Sciatic nerve (tissue), 2 donors: ENCODE results near the gene PRR14L. TPM values are rescaled to one million over a fixed set of nuclear protein-coding genes. Genes with fewer than 3 reads are reported as not detected.
"Not testable (repeated sequence)": the region's sequence is repeated elsewhere in the genome, so short reads cannot be mapped to it uniquely, and the experiment has no call there.

Source experiments
- ATAC-seq: fragments of 200-7000 bp; cut with Tn5 transposase; one replicate; pipeline ENCODE4 v1.9.1; 2020; ENCODE audit warnings: mild to moderate bottlenecking, moderate library complexity
- DNase-seq: peaks from one replicate; pipeline ENCODE4 v3.0.0-alpha.2; 2020; ENCODE audit warnings: low spot score
- intact Hi-C: fragments of 100-400 bp; cut with DNase I; formaldehyde crosslinking; loops from one replicate; pipeline ENCODE4 v1.14.2; 2022
- total RNA-seq: library from RNA; stranded (reverse); fragmentation: NEBNext Ultra II Directional; extraction: Animal tissue kit (Norgen Biotek cat#: 25700); gene quantifications from one replicate; pipeline ENCODE4 v1.2.1, GENCODE V29; 2021
- donor health status: DM: no; HTN: no; CAD: no.
- donor health status: DM: no; HTN: no; CAD: no.

Gene PRR14L
- 53.1 TPM for total RNA-seq

DNA sequence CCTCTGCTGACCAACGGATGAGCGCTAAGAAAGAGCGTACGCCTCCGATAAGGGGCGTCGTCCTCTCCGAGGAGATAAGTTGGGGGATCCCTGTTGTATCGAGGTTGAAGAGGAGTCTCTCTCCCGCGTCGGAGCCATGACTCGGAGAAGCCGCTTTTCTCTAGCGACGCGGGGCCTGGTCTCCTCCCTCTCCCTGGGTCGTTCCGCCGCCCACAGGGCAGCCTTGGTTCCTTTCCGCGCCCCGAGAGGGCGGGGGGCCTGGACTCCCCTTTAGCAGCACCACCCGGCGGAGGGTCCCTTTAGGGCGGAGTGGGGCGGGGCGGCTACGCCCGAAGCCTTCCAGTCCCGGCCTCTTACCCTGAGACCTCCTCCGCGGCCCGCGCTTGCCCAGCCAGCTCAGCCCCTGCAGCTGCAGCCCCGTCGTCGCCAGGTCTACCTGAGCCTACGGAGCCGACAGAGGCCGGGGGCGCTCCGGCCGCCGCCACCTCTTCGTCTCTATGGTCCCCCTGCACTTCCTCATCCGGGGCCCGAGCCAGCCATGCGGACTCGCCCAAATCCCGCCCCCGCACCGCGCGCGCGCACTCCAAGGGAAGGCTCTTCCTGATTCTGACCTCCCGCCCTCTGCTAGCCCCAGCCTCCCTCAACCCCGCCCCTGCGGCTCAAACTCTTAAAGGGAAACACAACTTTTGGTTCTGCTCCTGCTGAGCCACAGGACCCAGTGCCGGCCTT lies at the start of gene PRR14L:
Gene PRR14L, minus strand, starts transcription at position 497 of the 729 bp plus-strand sequence. CDS start 11,272 bp downstream, outside the sequence.
- ATAC-seq (peak; percentile 96), DNase-seq (peak; percentile 99)
- intact Hi-C loops, result no loop called here

DNA sequence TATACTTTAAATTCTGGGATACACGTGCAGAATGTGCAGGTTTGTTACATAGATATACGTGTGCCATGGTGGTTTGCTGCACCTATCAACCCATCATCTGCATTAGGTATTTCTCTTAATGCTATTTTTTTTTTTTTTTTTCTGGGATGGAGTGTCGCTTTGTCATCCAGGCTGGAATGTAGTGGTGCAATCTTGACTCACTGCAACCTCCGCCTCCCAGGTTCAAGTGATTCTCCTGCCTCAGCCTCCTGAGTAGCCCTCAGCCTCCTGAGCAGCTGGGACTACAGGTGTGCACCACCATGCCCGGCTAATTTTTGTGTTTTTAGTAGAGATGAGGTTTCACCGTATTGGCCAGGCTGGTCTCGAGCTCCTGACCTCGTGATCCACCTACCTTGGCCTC lies 49.4 kb upstream of the PRR14L start:
- intact Hi-C loops, DNase-seq, ATAC-seq: not testable (repeated sequence)

DNA sequence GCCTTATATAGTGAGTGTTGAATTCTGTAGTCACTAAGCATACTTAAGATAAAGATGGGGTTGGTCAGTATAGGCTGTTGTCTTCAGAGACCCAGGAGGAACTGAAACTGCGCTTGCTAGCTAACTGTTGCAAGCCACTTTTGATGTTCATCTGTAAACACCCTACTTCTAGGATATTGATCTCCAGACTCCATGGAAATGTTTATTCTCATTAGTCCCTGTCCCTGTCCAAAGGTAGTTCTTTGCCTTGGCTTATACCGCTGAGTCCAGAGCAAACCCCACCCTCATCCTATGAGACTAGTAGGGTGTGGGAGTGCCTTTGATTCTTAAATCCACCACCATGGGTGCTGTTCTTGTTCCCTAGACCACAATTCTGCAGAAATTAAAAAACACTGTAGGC lies 40.3 kb upstream of the PRR14L start:
- no peak for ATAC-seq
- intact Hi-C loops, result no loop called here
- DNase-seq, result no peak

DNA sequence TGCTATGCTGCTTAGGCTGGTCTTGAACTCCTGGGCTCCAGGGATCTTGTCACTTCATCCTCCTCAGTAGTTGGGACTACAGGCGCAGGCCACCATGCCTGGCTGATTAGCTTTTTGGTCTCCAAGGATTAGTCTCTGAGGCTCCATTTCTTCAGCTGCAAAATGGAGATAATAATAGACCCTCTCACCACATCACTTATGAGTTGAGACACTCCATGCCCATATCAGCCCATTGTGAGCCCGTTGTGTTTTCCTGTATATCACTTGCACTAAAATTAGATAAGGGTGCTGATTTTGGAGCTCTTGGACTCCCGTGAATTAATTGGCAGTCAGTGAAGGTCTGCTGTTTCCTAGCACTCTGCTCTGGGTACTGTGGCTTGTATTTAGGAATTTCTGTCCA lies 39.9 kb upstream of the PRR14L start:
- DNase-seq (no peak), ATAC-seq (no peak)
- intact Hi-C loops, result no loop called here

DNA sequence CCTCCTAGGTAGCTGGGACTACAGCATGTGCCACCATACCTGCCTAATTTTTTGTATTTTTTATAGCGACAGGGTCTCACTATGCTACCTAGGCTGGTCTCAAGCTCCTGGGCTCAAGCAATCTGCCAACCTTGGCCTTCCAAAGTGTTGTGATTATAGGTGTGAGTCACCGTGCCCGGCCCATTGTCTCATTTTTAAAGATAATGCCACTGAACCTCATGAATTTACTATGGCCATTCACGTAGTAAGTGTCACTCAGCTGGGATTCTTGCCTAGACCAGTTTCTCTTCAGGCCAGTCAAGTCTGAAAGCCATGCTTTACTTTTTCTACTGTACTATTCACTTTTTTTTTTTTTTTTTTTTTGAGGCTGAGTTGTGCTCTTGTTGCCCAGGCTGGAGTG lies 26.3 kb upstream of the PRR14L start:
- intact Hi-C loops, result no loop called here
- no peak for DNase-seq

DNA sequence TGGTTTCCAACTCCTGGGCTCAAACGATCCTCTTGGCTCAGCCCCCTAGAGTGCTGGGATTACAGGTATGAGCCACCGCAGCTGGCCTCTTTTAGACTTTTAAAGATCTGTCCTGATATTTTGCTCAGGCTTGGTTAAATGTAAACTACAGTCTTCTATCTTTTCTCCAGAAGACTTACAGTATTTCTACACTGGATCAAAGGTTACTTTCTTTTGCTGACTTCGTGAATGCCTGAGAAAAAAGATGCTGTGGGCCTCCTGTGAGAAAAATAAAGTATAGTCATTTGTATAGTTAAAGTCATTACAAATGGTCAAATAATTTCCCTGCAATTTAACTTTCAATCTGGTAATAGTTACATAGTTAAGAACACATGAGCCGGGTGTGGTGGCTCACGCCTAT lies 23.5 kb upstream of the PRR14L start:
- intact Hi-C loops, result no loop called here
- ATAC-seq, result no peak
- no peak for DNase-seq

More for the DNA sequence above, 26.3 kb upstream of the PRR14L start:
- no peak for ATAC-seq

DNA sequence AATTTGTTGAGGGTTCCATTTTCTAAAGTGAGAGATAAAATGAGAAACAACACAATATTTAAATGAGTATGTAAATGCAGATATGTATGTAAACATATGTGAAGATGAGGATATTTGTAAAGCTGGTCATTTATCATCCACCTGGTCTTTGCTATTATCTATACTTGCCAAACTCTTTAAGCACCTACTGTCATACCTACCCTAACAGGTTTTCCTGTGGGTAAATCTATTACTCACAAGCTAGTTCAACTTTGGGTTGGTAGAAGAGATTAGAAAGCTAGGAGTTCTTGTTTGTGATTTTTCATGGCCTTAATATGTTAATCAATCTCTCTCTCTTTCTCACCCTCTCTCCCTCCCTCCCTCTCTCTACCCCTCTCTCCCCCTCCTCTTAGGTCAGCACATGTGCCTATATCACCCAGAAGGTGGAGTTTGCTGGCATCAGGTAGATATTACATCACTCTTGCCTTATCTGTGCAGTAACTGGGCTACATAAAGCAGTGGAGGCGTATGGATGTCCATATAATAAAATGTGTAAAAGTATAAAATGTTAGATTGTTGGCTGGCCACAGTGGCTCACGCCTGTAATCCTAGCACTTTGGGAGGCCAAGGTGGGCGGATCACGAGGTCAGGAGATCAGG lies 18.6 kb upstream of the PRR14L start:
- intact Hi-C loops, result no loop called here
- ATAC-seq (no peak), DNase-seq (no peak)

DNA sequence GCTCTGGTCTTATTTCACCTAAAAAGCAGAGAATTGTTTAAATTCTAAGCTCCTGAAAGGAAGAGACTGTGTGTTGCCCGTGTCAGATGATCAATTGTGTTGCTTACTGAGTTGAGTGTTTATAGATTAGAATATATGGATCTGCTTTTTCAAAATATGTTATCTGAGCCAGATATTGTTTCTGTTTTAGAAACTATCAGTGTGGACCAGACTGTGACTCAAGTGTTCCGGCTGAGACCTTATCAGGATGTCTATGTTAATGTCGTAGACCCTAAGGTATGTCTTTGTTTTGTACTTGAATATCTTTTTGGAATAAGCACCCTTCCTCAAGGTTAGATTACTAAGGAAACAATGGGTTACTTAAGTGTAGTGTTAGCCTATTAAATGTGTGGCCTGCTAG lies 14.9 kb upstream of the PRR14L start:
- DNase-seq (no peak), ATAC-seq (no peak)
- intact Hi-C loops, result no loop called here

DNA sequence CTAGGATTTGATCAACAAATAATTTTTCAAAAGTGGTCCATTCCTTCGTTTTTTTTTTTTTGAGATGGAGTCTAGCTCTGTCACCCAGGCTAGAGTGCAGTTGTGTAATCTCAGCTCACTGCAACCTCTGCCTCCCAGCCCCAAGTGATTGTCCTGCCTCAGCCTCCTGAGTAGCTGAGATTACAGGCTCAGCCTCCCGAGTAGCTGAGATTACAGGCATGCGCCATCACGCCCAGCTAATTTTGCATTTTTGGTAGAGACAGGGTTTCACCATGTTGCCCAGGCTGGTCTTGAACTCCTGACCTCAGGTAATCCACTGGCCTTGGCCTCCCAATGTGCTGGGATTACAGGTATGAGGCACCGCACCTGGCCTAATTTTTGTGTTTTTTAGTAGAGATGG lies 8.9 kb upstream of the PRR14L start:
- intact Hi-C loops, ATAC-seq, DNase-seq: not testable (repeated sequence)

DNA sequence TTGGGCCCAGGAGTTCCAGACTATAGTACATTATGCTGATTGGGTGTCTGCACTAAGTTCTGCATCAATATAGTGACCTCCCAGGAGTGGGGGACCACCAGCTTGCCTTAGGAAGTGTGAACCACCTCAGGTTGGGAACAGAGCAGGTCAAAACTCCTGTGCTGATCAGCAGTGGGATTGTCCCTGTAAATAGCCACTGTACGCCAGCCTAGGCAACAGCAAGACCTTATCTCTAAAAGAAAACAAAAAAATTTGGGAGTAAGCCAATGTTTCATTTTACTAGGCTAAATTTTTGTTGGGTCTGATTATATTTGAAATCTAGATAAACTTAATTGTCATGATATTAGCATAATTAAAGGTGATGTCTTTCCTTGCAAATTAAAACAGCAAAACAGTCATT lies 7.3 kb upstream of the PRR14L start:
- intact Hi-C loops, result no loop called here
- ATAC-seq (no peak), DNase-seq (no peak)

DNA sequence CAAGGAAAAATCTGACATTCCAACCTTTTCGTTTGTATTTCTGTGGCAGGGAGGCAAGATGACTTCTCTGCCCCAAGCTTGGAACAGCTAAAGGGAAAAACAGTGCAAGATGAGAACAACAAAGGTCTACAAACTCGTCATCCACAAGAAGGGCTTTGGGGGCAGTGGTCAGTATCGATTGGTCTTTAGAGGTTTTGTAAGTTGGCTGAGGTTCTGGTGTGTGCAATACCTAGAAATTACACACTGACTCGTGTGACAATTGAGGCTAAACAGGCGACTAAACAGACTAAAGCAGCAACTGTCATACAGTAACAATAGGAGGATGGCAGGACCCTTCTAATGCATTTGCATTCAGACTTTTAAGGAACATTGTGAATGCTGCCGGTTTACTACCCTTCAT lies 4.9 kb upstream of the PRR14L start:
- ATAC-seq, result no peak

DNA sequence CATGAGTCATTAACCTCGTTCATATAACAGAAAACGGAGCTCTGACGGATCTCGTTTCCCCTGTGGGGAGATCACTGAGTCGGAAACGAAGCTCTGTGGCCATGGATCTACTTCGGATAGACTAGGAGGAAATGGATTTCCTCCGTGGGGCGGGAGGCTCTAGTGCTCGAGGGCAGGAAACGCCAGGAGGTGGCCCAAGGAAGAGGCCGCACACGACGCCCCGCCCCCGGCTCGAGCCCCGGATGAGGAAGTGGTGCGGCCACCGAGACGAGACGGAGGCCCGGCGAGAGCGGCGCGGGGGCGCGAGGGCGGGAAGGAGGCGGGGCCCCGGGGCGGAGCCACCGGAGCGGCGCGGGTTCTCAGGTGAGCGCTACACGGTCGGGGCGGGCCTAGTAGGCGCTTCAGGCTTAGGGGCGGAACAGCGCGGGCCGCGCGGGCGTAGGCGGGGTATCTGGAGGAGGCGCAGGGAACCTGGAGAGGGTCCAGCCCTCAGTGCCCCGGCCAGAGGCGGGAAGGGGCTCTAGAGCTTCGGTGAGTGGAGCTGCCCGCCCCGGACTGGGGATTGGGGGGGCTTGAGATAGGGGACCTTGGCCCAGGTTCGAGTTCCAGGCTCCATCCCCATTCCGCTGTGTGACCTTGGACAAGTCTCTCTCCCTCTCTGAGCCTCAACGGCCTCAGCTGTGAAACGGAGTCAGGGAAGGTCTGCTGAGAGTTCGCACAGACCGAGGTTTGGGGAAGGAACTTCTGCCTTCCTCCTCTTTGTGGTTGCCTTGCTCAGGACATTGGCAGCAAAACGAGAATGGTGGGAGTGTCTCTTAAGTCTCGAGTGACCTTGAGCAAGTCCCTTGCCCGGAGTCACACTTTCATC lies 3.9 kb upstream of the PRR14L start, which contains the start of gene DEPDC5:
Gene DEPDC5, plus strand, starts transcription at position 386 of the 868 bp plus-strand sequence. CDS start 903 bp downstream, outside the sequence.
- ATAC-seq (peak; percentile 94), DNase-seq (peak; percentile 97)
- intact Hi-C loops, result no loop called here

More for the DNA sequence above, 4.9 kb upstream of the PRR14L start:
- no peak for DNase-seq
- intact Hi-C loops, result no loop called here

DNA sequence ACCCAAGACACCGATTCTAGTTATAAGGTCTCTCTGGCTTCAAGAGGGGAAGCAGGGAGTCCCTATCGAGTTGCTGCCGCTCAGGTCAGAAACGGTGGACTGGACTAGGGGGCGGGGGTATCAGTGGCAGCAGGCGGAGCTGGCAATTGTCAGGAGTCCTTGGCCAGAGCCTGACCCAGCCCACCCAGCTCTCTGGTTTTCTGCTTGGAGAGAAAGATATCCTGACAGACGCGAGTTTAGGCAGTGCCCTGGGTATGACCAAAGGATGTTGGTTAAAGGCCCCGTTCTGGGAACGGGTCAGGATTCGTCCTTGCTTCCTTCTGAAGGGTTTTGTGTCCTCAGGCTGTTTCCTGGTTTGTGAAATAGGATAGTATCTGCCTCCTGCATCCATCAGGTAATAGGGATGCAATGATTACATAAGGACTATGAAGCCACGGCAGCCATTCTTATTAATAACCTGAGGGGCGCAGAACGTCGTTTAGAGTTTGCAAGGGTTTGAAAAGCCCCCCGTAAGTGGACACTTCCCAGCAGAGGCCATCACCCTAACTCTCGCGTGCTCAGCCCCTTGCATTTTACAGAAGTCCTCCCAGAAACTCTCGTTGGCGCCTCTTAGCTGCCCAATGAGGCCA lies 3.2 kb upstream of the PRR14L start:
- ATAC-seq (peak; percentile 25), DNase-seq (peak; percentile 63)
- intact Hi-C loops, result no loop called here

DNA sequence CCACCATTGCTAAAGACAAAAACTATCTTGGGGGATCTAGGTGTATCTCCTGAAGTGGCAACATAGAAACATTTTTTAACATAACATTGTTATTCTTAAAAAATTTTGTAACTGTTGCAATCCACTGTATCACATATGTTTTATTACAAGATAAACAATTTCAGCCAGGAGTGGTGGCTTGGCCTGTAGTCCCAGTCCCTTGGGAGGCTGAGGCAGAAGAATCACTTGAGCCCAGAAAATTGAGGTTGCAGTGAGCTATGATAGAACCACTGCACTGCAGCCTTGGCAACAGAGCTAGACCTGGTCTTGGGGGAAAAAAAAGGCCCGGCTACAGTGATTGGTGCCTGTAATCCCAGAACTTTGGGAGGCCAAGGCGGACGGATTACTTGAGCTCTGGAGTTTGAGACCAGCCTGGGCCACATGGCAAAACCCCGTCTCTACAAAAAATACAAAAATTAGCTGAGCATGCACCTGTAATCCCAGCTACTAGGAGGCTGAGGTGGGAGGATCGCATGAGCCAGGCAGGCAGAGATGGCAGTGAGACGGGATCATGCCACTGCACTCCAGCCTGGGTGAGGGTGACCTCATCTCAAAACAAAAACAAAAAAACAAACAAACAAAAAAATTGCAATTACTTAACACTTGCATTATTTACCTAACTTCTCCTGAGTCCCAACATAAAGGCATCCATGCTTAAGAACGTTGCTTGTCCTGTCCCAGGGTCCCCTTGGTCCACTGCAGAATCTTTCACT lies 2.3 kb upstream of the PRR14L start:
- ATAC-seq (no peak), DNase-seq (no peak)
- intact Hi-C loops, result no loop called here

DNA sequence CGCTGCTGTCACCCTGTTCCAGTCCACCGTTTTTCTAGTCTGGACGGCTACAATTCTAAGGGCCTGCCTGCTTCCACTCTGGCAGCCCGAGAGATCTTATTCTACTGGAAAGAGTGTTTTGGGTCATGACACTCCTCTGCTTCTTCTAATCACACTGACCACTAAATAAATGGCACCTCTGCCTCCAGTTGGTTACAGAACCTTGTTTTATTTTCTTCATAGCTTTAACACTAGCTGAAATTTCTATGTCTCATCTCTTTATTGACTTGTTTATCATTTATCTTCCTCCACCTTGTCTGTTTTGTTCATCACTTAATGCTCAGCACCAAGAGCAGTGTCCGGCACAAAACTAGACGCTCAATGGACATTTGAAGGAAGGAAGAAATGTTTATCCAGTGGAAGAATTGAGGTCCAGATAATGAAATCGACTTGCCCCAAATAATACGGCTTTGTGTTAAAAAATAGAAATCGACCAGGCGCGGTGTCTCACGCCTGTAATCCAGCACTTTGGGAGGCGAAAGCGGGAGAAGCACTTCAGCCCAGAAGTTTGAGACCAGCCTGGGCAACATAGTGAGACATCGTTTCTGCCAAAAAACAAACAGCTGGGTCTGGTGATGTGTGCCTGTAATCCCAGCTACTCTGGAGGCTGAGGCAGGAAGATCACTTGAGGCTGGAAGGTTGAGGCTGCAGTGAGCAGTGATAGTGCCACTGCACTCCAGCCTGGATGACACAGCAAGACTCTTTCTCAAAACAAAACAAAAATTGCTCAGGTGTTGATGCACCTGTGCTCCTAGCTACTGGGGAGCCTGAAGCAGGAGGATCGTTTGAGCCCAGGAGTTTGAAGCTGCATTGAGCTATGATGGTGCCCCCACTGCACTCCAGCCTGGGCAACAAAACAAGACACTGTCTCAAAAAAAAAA lies 693 bp upstream of the PRR14L start:
- intact Hi-C loops, result no loop called here
- no peak for DNase-seq
- ATAC-seq, result no peak

DNA sequence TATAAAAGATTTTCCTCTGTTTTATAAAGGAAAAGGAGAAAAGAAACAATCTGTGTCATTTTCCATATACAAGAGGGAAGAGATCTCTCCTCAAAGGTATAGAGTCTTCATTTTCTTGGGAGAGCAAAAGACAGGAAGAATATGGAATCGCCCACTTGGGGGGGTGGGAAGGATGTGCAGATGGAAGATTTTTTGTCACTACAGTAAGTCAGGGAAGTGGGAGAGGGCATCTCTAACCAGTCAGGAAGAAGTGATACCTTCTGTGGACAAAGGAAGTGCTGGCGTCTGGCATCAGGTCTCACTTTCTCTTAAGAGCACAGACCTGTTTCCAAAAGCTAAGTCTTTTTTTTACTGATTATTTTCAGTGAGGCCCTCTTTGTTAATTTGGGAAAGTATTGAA lies 1.4 kb downstream of the PRR14L start:
- intact Hi-C loops, result no loop called here
- no peak for DNase-seq
- ATAC-seq, result no peak

DNA sequence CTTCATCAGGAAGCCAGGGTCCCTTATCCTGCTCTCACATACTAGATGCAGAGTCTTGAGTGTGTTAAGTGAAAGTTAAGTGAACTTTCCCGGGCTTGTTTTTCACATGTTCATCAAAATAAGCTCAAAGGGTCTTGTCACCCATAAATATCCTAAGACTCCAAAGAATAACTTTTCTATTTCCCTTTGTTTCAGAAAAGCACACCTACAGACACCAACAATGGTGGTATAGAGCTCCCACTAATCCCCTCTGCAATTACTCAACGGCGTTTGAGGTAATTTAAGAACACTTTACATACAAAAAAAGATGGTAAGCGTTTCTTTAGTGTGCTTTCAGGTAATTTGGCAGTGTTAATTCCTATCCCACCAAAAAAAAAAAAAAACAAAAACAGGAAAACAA lies 2.5 kb downstream of the PRR14L start:
- ATAC-seq, result no peak
- intact Hi-C loops, result no loop called here

DNA sequence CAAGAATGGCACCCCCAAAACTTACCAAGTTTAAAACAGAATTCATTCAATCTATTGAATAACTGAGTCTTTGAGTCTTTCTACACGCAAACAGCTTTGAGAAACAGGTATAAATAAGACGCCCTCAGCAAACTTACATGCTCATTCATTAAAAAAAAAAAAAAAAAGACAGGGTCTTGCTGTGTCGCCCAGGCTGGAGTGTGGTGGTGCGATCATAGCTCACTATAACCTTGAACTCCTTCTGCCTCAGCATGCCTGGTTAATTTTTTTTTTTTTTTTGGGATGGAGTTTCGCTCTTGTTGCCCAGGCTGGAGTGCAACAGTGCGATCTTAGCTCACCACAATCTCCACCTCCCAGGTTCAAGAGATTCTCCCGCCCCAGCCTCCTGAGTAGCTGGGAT lies 6.1 kb downstream of the PRR14L start:
- ATAC-seq (no peak), DNase-seq (no peak)
- intact Hi-C loops, result no loop called here

More for the DNA sequence above, 2.5 kb downstream of the PRR14L start:
- no peak for DNase-seq
